Activated naive CD4-positive, alpha-beta T cell treated with anti-CD3 and anti-CD28 coated beads for 36 hours (primary cell): ENCODE data around the gene SNX25. TPM values are rescaled to one million over a fixed set of nuclear protein-coding genes. Genes with fewer than 3 reads are reported as not detected.
"Not testable (repeated sequence)": the region's sequence is repeated elsewhere in the genome, so short reads cannot be mapped to it uniquely, and the experiment has no call there.

Experiments
- CTCF ChIA-PET: fragments of 350-600 bp; sonication (Branson Sonifier 250); formaldehyde crosslinking; loops from one replicate; lab custom pipeline; 2021; ENCODE audit warnings: antibody characterized with exemption; lab: Charles Lee
- DNase-seq: peaks from one replicate; pipeline ENCODE4 v3.0.0-alpha.2; 2020
- H3K27ac Mint-ChIP-seq: one replicate; pipeline ENCODE4 v1.8.0; 2021; ENCODE audit warnings: mild to moderate bottlenecking, mixed read lengths
- H3K27me3 Mint-ChIP-seq: one replicate; pipeline ENCODE4 v1.8.0; 2021; ENCODE audit warnings: low read depth, mixed read lengths
- H3K36me3 Mint-ChIP-seq: one replicate; pipeline ENCODE4 v1.8.0; 2021; ENCODE audit warnings: low read depth, mixed read lengths
- H3K4me1 Mint-ChIP-seq: one replicate; pipeline ENCODE4 v1.8.0; 2021; ENCODE audit warnings: low read depth, mixed read lengths
- H3K4me3 Mint-ChIP-seq: one replicate; pipeline ENCODE4 v1.8.0; 2021; ENCODE audit warnings: mild to moderate bottlenecking, moderate library complexity, mixed read lengths
- H3K9me3 Mint-ChIP-seq: one replicate; pipeline ENCODE4 v1.8.0; 2021; ENCODE audit warnings: mixed read lengths
- intact Hi-C: fragments of 100-400 bp; cut with micrococcal nuclease; formaldehyde crosslinking; loops from one replicate; pipeline ENCODE4 v1.15.1; 2023
- total RNA-seq, 2 experiments: library from RNA; stranded (reverse); gene quantifications; one replicate each; pipeline ENCODE4 v1.2.3, GENCODE V29; 2021

SNX25 gene
- total RNA-seq, 2 experiments from 2014 or later = 11.0 to 14.6 TPM

GRCh38 chr4:185323606-185324005, 114.2 kb downstream of the SNX25 start:
- H3K9me3 Mint-ChIP-seq = no peaks in the 10 kb centered on the region
- no peak overlapping the region for H3K27ac Mint-ChIP-seq
- CTCF ChIA-PET = no interaction called here
- H3K4me1 Mint-ChIP-seq = peaks cover 3% of the 10 kb centered on the region
- intact Hi-C loops = no loop called here
- no peak for DNase-seq
- H3K4me3 Mint-ChIP-seq = no peak overlapping the region
- peaks cover 10% of the 10 kb centered on the region for H3K36me3 Mint-ChIP-seq
- H3K27me3 Mint-ChIP-seq = no peaks in the 10 kb centered on the region

- intact Hi-C loops, H3K4me1 Mint-ChIP-seq, H3K9me3 Mint-ChIP-seq, H3K27ac Mint-ChIP-seq, H3K4me3 Mint-ChIP-seq, CTCF ChIA-PET, H3K27me3 Mint-ChIP-seq, DNase-seq: not testable (repeated sequence)
- peaks cover 10% of the 10 kb centered on the region for H3K36me3 Mint-ChIP-seq
These were observed 115.0 kb downstream of the SNX25 start for GRCh38 chr4:185324361-185324760.

GRCh38 chr4:185325721-185326120, 116.3 kb downstream of the SNX25 start:
- intact Hi-C loops, H3K27ac Mint-ChIP-seq, H3K36me3 Mint-ChIP-seq, DNase-seq, H3K9me3 Mint-ChIP-seq, H3K4me1 Mint-ChIP-seq, H3K27me3 Mint-ChIP-seq, H3K4me3 Mint-ChIP-seq, CTCF ChIA-PET: not testable (repeated sequence)

- peaks cover 7% of the 10 kb centered on the region for H3K36me3 Mint-ChIP-seq
- no peak overlapping the region for H3K4me3 Mint-ChIP-seq
- peaks cover 3% of the 10 kb centered on the region for H3K4me1 Mint-ChIP-seq
- CTCF ChIA-PET = no interaction called here
- intact Hi-C loops = no loop called here
- no peaks in the 10 kb centered on the region for H3K9me3 Mint-ChIP-seq
- no peak overlapping the region for H3K27ac Mint-ChIP-seq
- no peak for DNase-seq
- H3K27me3 Mint-ChIP-seq = no peaks in the 10 kb centered on the region
These were observed 119.2 kb downstream of the SNX25 start for GRCh38 chr4:185328586-185328985.

- H3K36me3 Mint-ChIP-seq = peaks cover 15% of the 10 kb centered on the region
- DNase-seq, intact Hi-C loops, H3K4me3 Mint-ChIP-seq, H3K27me3 Mint-ChIP-seq, H3K27ac Mint-ChIP-seq, H3K9me3 Mint-ChIP-seq, H3K4me1 Mint-ChIP-seq: not testable (repeated sequence)
- CTCF ChIA-PET = interaction anchor here (1.0 kb wide), 1 partner anchor 13 kb away, joined by 3 read pairs; no protein-coding TSS in a partner anchor
These were observed 120.6 kb downstream of the SNX25 start for GRCh38 chr4:185329879-185330510.

- CTCF ChIA-PET = no interaction called here
- Mint-ChIP-seq H3K9me3 (no peaks in the 10 kb centered on the region), H3K4me3 (no peak overlapping the region), H3K4me1 (peaks cover 3% of the 10 kb centered on the region), H3K27me3 (no peaks in the 10 kb centered on the region), H3K27ac (no peak overlapping the region), H3K36me3 (peaks cover 20% of the 10 kb centered on the region)
- no peak for DNase-seq
- intact Hi-C loops = no loop called here
These were observed 123.4 kb downstream of the SNX25 start for GRCh38 chr4:185332575-185333464.

- CTCF ChIA-PET = no interaction called here
- Mint-ChIP-seq H3K9me3 (no peaks in the 10 kb centered on the region), H3K4me1 (peaks cover 6% of the 10 kb centered on the region), H3K27me3 (no peaks in the 10 kb centered on the region), H3K4me3 (no peak overlapping the region), H3K27ac (no peak overlapping the region), H3K36me3 (peaks cover 26% of the 10 kb centered on the region)
- intact Hi-C loops = no loop called here
- no peak for DNase-seq
These were observed 124.9 kb downstream of the SNX25 start for GRCh38 chr4:185334326-185334725.

GRCh38 chr4:185335579-185335978, 126.2 kb downstream of the SNX25 start:
- no peak for DNase-seq
- intact Hi-C loops = no loop called here
- no peak overlapping the region for H3K27ac Mint-ChIP-seq
- peaks cover 18% of the 10 kb centered on the region for H3K4me1 Mint-ChIP-seq
- H3K9me3 Mint-ChIP-seq = no peaks in the 10 kb centered on the region
- no peak overlapping the region for H3K4me3 Mint-ChIP-seq
- no peaks in the 10 kb centered on the region for H3K27me3 Mint-ChIP-seq
- CTCF ChIA-PET = no interaction called here
- peaks cover 25% of the 10 kb centered on the region for H3K36me3 Mint-ChIP-seq

GRCh38 chr4:185339941-185340340, 130.5 kb downstream of the SNX25 start:
- Mint-ChIP-seq H3K27me3 (no peaks in the 10 kb centered on the region), H3K27ac (no peak overlapping the region), H3K4me1 (peaks cover 34% of the 10 kb centered on the region), H3K36me3 (peaks cover 22% of the 10 kb centered on the region), H3K4me3 (no peak overlapping the region), H3K9me3 (no peaks in the 10 kb centered on the region)
- CTCF ChIA-PET = interaction anchor here (1.2 kb wide), 1 partner anchor 9 kb away, joined by 3 read pairs; no protein-coding TSS in a partner anchor
- intact Hi-C loops = no loop called here
- no peak for DNase-seq

- H3K27ac Mint-ChIP-seq = no peak overlapping the region
- no peak overlapping the region for H3K4me3 Mint-ChIP-seq
- H3K4me1 Mint-ChIP-seq = peaks cover 38% of the 10 kb centered on the region
- no peaks in the 10 kb centered on the region for H3K9me3 Mint-ChIP-seq
- intact Hi-C loops = no loop called here
- no peaks in the 10 kb centered on the region for H3K27me3 Mint-ChIP-seq
- CTCF ChIA-PET = no interaction called here
- DNase-seq = no peak
- peaks cover 22% of the 10 kb centered on the region for H3K36me3 Mint-ChIP-seq
These were observed 132.0 kb downstream of the SNX25 start for GRCh38 chr4:185341377-185341776.

- intact Hi-C loops = no loop called here
- Mint-ChIP-seq H3K36me3 (peaks cover 19% of the 10 kb centered on the region), H3K27ac (no peak overlapping the region)
These were observed 132.4 kb downstream of the SNX25 start for GRCh38 chr4:185341841-185342240.

GRCh38 chr4:185343726-185344581, 134.6 kb downstream of the SNX25 start:
- peaks cover 38% of the 10 kb centered on the region for H3K4me1 Mint-ChIP-seq
- H3K9me3 Mint-ChIP-seq = no peaks in the 10 kb centered on the region
- no peak for DNase-seq
- intact Hi-C loops = no loop called here
- peaks cover 24% of the 10 kb centered on the region for H3K36me3 Mint-ChIP-seq
- no peak overlapping the region for H3K27ac Mint-ChIP-seq
- H3K4me3 Mint-ChIP-seq = no peak overlapping the region
- CTCF ChIA-PET = no interaction called here
- no peaks in the 10 kb centered on the region for H3K27me3 Mint-ChIP-seq

More at GRCh38 chr4:185341841-185342240, 132.4 kb downstream of the SNX25 start:
- no peak for DNase-seq
- H3K4me3 Mint-ChIP-seq = no peak overlapping the region
- H3K27me3 Mint-ChIP-seq = no peaks in the 10 kb centered on the region
- peaks cover 38% of the 10 kb centered on the region for H3K4me1 Mint-ChIP-seq
- CTCF ChIA-PET = no interaction called here
- no peaks in the 10 kb centered on the region for H3K9me3 Mint-ChIP-seq
